ENCODE results near the gene SOCS7.
"Not testable (repeated sequence)": the region's sequence is repeated elsewhere in the genome, so short reads cannot be mapped to it uniquely, and the experiment has no call there.

The SOCS7 gene

DNA sequence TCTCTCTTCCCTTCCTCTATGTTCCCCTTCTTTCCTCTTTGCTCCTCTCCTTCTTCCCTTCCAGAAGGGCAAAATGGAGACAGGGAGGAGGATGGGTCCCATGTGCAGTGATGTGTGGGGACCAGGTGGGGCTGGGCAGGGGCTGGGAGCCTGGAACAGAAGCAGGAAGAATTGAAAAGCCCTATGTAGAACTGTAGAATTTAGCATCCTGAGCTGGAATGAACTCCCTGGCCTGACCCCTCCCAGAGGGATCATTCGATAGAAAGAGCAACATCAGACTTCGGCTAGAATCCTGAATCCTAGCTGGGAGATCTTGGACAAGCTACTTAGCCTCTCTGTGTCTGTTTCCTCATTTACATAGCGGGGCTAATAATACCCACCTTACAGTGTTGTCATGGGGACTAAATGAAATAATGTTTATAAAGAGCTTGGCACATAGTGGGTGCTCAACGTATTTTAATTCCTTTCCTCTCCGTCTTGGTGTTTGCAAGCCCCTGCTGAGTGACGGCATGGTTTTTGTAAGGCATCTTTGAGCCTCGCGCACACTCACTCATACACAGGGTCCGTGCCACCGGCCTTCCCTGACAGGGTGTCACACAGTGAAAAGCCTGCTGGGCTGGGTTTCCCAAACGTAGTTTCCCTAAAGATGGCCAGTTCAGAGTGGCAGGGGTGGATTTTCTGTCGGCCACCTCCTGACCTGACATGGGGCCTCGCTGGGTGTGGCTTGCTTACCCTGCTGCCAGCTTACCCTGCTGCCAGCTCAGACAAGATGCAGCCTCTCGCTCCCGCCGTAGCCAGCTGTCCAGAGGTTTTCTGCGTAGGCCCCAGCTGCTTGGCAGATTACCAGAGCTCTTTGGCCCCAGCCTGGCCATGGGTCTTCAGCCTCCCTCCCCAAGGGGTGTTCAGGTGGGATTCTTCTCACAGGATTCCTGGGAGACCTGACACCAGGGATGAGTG is 70.5 kb downstream of the SOCS7 start:
- no peak for DNase-seq

DNA sequence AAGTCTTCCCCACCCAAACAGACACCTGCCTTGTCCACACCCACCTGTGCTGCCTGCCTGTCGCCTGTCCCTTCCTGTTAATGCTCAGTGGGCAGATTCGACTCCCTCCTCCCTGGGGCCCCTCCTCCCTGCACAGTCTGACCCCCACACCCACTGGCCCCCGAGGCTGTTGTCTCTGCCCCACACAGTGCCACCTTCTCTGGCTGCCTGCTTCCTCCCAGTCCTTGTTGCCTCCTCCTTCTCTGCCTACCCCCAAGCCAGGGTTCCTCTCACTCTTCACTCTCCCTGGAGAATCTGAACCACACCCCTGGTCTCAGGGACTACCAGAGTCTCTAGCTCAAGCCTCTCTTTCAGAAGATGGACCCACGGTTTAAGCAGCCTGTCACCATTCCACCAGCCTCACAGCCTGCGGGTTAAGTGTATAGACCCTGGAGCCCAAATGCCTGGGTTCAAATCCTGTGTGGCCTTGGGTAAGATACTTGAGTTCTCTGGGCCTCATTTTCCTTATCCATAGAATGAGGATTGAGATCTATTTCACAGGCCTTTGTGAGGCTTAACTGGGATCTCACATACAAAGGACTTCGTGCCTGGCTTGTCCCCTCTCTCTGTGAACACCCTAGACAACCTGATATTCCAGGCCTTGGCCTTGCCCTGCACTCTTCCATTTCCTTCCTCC is 72.8 kb downstream of the SOCS7 start:
- no peak for DNase-seq

DNA sequence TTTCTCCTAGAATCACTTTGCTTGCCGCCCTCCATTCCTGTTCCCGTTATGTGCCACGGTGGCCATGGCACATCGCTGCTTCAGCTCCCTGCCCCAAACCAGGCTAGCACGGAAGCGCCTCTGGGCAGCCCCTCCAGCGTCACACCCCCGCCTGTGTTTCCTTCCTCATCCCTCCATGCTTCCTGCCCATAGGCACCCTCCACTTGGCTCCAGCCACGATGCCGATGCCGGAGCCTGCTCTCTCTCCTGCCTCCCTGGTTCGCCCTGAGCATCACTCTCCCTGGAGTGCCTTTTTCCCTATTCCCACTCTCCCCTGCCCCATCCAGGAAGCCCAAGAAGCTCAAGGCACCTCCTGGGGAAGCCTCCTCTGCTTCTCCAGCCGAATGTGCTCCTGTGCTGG is 73.4 kb downstream of the SOCS7 start:
- no peak for DNase-seq

DNA sequence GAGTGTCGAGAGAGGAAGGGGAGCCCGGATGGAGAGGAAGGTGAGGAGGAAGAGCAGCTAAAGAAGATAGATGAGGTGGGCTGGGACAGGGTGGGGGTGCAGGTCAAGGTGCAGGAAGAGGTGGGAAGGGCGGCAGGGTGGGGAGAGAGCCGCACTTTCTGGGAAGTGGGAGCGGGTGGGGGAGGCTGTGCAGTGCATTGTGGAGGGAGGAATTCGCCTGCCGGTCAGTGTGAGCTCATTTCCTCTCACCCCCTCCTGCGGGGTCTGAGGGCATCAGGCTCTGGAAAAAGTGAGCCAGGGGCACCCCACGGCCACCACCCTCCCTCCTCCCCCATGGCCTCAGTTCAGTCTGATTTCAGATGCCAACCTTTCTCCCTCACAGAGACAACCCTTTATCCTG is 74.1 kb downstream of the SOCS7 start:
- DNase-seq = no peak

DNA sequence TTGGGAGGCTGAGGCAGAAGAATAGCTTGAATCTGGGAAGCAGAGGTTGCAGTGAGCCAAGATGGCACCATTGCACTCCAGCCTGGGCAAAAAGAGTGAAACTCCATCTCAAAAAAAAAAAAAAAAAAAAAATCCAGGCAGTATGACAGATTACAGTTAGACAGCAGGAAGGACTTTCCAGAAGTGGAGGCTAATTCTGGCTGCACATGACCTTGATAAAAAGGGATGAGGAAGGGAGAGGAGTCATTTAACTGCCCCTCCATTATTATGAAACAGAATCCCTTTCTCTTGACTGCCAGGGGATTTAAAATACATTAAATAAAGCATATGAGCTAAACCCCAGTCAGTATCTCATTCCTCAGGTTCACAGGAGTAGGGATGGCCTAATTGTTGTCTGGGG is 74.8 kb downstream of the SOCS7 start:
- no peak for DNase-seq

DNA sequence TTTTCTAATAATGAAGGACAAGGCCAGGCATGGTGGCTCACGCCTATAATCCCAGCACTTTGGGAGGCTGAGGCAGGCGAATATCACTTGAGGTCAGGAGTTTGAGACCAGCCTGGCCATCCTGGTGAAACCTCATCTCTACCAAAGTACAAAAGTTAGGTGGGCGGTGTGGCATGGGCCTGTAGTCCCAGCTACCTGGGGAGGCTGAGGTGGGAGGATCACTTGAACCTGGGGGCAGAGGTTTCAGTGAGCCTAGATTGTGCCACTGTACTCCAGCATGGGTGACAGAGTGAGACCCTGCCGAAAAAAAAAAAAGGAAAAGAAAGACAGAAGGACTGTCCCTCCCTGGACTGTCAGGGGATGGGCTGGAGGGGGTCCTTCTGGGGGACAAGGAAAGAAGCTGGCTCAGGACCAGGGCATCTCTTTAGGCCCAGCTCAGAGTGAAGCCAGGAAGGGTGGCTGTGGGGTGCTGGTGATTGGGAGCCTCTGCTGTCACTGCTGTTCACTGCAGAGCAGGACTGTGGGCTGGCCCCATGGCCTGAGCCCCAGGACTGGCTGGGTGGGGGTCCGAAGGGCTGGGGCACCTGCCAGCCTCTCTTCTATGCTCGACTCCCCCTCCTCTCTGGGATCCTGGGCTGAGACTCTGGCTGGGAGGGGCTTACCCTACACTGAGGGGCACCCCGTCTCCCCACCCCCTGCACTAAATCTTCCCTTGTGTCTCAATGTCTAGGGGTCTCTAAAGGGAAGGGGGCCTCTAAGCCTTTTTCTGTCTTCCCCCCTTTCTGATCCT is 75.7 kb downstream of the SOCS7 start:
- no peak for DNase-seq

DNA sequence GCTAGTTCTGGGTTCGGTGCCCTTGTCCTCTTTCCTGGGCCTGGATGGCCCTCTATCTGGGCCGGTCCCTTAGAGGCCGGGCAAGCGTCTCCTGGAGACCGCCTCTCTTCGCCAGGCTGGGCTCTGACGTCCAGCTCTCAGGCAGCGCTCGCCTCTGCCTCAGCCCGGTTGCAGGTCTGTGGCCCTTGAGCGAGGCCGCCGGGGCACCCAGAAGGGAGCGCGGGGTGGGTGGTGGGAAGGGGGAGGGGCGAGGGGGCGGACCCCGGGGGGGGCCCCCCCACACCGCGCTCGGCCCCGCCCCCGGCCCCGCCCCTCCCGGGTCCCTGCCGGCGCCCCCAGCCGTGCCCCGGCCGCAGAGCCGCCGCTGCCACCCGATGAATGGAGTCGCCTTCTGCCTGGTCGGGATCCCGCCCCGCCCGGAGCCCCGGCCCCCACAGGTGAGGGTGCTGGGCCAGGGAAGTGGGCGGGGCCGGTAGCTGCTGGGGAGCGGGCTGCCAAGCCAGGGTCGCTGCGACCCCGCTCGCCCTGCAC is 76.5 kb downstream of the SOCS7 start, which contains the start of gene ARHGAP23:
ARHGAP23 (plus strand) TSS at position 353 of the 531 bp plus-strand sequence; CDS start at position 375, 22 bp downstream.
- DNase-seq = peak; percentile 79

DNA sequence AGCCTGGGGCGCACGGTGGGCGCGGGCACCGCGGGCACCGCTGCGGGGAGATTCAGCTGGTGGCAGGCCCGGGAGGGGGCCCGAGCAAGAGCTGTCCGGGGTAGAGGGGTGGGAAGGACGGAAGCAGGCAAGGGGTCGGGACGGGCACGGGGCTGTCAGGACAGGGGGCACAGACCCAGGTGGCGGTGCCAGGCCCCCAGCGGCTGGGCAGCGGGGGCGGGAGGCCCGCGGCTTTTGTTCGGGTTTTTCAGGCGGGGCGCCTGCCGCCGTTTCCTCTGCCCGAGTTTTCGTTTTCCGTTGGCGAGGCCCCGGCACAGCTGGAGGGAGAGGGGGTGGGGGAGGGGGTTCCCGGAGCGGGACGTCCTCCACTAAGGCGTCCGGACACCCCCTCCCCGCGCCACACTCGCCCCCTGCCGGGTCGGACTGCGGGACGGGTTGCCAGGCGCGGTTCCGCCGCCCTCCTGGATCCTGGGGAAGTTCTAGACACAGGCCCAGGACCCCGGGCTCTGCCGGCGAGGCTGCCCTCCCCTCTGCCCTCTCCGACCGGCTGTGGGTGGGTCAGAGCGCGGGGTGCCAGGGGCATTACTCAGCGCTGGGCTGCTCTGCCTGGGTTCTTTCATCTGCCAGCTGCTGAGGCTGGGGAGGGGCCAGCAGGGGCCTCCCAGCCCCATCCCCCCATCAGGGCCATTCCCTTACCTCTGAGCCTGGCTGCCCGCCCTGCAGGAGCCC is 77.2 kb downstream of the SOCS7 start:
- peak; percentile 75 for DNase-seq

DNA sequence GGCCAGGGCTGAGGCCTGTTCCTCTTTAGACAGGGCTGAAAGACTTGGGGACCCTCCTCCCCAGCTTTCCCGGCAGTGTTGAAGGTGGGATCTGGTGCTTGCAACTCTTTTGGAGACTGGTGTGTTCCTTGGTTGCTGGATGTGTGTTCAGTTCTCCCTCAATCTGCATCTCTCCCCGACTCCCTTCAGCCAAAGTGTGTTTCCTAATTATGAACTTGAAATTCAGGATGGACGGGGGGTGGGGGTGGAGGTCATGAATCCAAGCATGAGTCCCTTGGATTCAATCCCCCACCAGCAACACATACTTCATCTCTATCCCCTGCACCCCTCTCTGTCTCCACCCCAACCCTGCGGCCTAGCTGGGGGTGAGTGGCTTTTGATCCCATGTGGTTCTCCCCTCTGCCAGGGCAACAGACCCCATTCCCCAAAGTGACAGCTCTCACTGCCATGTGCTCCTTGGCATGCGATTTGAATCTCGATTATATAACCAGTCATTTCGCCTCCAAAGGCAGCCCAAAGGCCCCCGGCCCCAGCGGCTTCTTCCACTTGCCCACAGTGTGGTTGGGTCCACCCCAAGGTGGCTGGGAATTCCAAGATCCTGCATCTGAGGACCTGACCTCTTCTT is 77.9 kb downstream of the SOCS7 start:
- DNase-seq = peak; percentile 55

DNA sequence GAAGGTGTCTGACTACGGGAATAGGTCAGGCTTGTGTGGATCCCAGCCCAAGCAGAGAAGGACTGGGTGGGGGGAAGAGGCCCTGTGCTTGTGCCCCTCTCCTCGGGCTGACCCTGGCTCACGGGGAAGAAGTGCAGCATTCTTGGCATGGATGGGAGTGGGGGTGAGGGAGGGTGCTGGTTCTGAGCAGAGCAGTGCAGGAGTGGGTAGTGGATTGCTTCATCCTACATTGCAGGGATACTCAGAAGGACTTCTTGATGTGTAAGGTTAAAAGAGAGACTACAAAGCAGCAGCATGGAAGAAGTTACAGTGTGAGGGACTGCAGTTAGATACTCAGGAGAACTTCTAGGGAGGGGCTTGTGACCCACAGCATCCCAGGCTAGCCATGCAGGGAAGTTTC is 78.7 kb downstream of the SOCS7 start:
- DNase-seq = peak; percentile 35

DNA sequence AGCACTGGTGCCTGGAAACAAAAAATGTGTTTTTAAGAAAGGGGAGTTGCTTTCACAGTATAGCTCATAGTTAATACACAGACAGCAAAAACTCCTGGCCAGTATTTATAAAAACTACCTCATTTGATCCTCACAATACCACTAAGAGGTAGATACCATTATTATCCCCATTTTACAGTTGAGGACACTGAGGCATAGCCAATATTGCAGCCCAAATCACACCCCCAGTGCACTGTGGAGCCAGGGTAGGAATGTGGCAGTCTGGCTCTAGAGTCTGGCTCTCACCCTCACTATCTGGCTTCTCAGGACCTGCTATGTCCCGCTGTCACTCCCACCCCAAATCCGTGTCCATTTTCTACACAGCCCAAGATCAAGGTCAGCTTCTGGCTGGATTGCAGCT is 79.2 kb downstream of the SOCS7 start:
- DNase-seq = no peak

DNA sequence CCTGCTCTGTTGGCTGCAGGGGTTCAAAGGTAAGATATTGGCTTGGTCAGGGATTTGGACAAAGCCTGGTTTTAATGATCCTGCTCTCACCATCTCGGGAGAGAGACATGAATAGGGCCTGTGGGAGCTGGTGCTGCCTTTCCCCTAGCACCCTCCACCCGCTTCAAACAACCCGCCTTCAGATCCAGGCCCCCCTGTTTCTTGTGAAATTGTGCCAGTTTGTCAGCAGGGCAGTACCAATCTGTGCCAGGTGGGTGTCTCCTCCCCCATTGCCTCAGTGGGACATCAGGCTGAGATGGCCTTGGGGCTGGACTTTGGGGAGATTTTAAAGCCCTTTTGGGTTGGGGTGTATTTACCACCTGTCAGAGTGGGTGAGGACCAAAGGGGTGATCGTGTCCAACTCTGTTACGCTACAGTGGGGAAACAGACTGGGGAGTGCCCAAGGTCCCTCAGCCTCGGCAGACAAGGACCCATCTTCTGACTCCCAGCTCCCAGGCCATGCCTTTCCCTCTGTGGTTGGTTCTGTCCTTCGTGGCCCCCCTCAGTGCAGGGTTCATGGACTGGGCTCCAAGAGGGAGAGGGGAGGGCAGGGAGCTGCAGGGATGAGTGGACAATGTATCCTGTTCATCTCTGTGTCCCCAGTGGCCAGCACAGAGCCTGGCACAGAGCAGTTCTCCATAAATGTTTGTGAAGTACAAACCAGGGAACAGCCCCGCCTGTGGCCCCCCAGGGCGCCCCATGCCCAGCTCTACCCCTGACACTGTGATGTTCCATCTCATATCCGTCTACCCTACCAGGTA is 79.9 kb downstream of the SOCS7 start:
- peak; percentile 91 for DNase-seq

DNA sequence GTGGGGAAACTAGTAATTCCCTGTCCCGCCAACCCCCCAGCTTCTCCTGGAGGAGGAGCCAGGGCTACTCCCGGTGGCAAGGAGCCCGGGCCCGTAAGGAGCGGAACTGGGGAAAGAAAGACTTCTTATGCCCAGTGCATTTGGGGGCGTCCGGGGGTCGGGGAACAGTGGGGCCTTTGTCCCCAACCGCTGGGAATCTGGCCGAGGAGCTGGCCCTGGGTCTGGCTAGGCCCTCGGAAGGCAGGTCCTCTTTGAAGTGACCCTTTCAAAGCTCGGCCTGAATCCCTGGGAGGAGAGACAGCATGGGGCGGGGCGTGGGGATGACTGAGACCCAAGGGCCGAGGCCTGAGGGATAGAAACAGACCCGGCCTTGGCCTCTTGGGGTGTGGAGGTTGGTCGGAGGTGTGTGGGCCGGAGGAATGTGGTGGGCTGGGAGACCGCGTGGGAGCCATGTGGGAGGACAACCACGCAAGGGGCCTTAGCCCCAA is 82.6 kb downstream of the SOCS7 start:
- DNase-seq = peak; percentile 67

DNA sequence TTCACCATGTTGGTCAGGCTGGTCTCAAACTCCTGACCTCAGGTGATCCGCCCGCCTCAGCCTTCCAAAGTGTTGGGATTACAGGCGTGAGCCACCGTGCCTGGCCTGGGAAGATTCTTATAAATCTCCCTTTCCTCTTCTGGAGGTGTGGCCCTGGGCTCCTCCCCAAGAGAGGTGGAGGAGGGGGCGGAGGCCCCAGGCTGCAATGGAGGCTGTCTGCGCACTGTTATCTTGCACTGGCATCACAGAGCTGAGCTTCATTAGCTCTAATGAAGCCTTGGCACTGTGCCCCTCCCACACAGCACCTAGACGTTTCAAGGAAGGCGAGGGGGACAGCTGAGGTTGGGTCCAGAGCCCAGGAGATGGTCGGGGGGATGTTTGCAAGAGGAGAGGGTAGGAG is 84.2 kb downstream of the SOCS7 start:
- DNase-seq = no peak

DNA sequence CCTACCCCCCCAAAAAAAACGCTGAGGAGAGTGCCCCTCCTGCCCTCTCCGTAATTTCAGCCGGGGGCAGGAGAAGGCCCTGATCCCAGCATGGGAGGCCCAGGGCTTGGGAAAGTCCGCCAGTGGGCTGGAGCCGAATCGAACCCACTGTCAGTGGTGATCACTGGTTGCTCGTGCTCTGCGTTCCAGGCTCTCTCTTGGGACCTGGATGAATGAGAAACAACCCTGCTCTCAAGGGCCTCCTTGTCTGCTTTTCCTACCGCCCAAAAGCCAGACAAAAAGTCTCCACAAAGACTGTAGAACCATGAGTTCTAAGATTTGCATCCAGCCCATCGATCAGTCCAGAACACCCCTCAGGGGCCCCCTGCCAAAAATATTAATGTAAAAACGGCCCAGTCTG is 84.7 kb downstream of the SOCS7 start:
- peak; percentile 13 for DNase-seq

DNA sequence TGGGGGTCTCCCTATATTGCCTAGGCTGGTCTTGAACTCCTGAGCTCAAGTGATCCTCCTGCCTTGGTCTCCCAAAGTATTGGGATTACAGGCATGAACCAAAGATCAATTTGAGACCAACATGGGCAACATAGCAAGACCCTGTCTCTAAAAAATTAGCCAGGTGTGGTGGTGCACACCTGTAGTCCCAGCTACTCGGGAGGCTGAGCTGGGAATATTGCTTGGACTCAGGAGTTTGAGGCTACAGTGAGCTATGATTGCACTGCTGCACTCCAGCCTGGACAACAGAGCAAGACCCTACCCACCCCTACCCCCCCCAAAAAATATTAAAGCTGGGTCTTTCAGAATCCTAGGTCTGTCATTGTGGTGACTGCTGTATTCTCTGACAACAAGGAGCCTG is 85.7 kb downstream of the SOCS7 start:
- DNase-seq = not testable (repeated sequence)

DNA sequence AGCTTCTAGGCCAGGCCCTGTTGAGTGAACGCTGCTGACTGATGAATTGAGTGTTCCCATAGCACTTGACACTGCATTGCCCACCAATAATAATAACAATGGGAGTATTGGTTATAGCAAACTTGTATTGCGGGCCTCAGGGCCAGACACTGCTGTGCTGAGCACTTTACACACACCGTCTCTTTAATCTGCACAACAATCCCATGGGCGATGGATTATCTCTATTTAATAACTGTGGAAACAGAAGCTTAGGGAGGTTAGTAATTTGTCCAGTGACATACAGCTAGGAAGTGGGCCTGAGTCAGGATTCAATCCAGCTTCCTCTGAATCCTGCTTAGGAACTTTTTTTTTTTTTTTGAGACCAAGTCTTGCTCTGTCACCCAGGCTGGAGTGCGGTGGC is 87.8 kb downstream of the SOCS7 start:
- no peak for DNase-seq

DNA sequence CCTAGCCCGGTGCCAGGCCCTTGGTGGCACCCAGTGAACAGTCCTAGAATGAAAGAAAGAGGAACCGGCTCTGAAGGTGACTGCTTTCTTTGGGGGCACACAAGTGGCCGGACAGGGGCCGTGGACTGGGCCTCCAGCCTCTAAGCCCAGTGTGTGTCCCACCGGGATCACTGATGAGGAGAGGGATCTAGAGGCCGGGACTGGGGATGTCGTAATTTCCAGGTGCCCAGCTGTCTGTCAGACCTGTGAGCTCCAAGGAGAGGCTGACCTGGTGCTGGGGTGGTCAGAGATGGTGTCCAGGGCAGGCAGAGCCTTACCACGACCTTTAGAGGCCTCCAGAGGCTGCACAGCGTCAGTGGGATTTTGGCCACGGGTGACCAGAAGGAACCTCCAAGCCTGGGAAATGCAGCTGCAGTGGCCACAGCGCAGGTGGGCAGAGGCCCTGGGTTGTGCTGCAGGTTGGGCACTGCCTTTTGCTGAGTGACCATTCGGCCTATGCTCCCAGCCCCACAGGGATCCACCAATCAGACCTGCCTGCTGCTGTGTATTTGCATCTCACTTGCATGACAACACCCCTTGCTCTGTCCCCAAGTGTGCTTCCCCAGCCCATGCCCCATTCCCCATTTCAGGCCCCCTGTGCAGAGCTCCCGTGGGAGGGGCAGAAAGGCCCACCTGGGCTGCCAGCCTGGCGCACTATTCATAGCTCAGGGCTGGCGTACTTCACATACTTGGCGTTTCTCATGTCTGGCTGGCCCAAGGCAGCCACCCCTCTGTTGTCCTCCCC is 89.2 kb downstream of the SOCS7 start:
- no peak for DNase-seq

DNA sequence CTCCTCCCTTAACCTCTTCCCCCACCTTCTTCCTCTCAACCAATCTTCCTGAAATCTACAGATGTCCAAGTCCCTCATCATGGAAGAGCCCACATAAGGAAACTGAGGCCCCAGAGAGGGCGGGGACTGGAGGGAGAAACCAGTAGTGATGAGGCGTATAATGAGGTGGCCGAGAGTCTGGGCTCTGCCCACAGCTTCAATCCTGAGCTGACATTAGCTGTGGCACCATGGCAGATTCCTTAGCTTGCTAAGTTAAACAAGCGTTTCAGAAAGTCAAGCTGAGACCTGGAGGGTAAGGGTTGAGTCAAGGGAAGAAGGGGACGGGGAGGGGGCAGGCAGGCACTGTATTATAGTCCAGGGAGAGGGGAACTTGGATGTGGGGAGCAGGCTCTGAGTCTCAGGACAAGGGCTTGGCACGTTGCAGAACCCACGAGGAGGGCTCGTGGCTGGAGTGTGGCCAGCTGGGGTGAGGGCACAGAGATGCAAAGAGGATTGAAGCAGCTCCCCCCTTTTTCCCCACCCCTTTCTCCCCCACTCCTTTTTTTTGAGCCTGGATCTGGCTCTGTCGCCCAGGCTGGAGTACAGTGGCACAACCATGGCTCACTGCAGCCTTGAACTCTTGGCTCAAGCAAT is 89.9 kb downstream of the SOCS7 start:
- no peak for DNase-seq
